GM06990 (cell line): Measurements from ENCODE around the gene UQCRC2.
"Not testable (repeated sequence)": the region's sequence is repeated elsewhere in the genome, so short reads cannot be mapped to it uniquely, and the experiment has no call there.

ENCODE experiments used
- DNase-seq: peaks from one replicate; pipeline ENCODE4 v3.0.0-alpha.2; 2011; ENCODE audit not compliant: insufficient read length; ENCODE audit errors: extremely low read depth
- H3K27me3 ChIP-seq: replicated peaks from 2 replicates; pipeline ENCODE4 v1.6.0; 2011; ENCODE audit warnings: low read length; ENCODE audit not compliant: control insufficient read depth, insufficient read depth
- H3K36me3 ChIP-seq: 2 replicates; pipeline ENCODE4 v1.5.1; 2011; ENCODE audit warnings: low read length; ENCODE audit not compliant: control insufficient read depth, insufficient read depth
- H3K4me3 ChIP-seq: replicated peaks from 2 replicates; pipeline ENCODE4 v1.5.1; 2011; ENCODE audit warnings: low read depth, mild to moderate bottlenecking, control low read depth, low read length
- CTCF ChIP-seq: IDR thresholded peaks from 2 replicates; pipeline ENCODE4 v1.5.1; 2011; ENCODE audit warnings: low read length, control low read depth, mild to moderate bottlenecking, inconsistent platforms; ENCODE audit not compliant: insufficient read depth, poor library complexity, severe bottlenecking

UQCRC2 gene

GRCh38 chr16:21952793-21953540 lies at the start of gene UQCRC2:
Gene UQCRC2, plus strand, starts transcription at chr16:21953361. Its CDS starts 63 bp downstream, at chr16:21953424.
- Histone ChIP-seq H3K4me3 (peak within 1 kb of the TSS; percentile 99), H3K27me3 (no peaks in the 10 kb centered on the region), H3K36me3 (peaks cover 5% of the 10 kb centered on the region)
- TF ChIP-seq CTCF, result no peak
- DNase-seq, result peak; percentile 87

- H3K36me3 ChIP-seq, DNase-seq, H3K4me3 ChIP-seq, H3K27me3 ChIP-seq: not testable (repeated sequence)
These were observed 20.5 kb upstream of the UQCRC2 start for GRCh38 chr16:21932650-21933049.

GRCh38 chr16:21933316-21933715 lies 19.8 kb upstream of the UQCRC2 start:
- H3K27me3 ChIP-seq, H3K4me3 ChIP-seq, H3K36me3 ChIP-seq, DNase-seq: not testable (repeated sequence)

GRCh38 chr16:21933790-21934189 lies 19.4 kb upstream of the UQCRC2 start:
- not testable (repeated sequence) for H3K4me3 ChIP-seq, H3K27me3 ChIP-seq, DNase-seq, H3K36me3 ChIP-seq

- H3K4me3 ChIP-seq, DNase-seq, H3K27me3 ChIP-seq, H3K36me3 ChIP-seq: not testable (repeated sequence)
These were observed 16.9 kb upstream of the UQCRC2 start for GRCh38 chr16:21936216-21936615.

GRCh38 chr16:21937336-21937829 lies 15.8 kb upstream of the UQCRC2 start:
- no peak for TF ChIP-seq CTCF
- Histone ChIP-seq H3K4me3 (no peak overlapping the region), H3K27me3 (no peaks in the 10 kb centered on the region), H3K36me3 (no peaks in the 10 kb centered on the region)
- DNase-seq, result no peak

- Histone ChIP-seq H3K27me3 (no peaks in the 10 kb centered on the region), H3K4me3 (no peak overlapping the region), H3K36me3 (no peaks in the 10 kb centered on the region)
- TF ChIP-seq CTCF, result no peak
- DNase-seq, result no peak
These were observed 12.6 kb upstream of the UQCRC2 start for GRCh38 chr16:21940570-21940969.

- Histone ChIP-seq H3K4me3 (no peak overlapping the region), H3K27me3 (no peaks in the 10 kb centered on the region), H3K36me3 (no peaks in the 10 kb centered on the region)
- no peak for TF ChIP-seq CTCF
- no peak for DNase-seq
These were observed 9.6 kb upstream of the UQCRC2 start for GRCh38 chr16:21943571-21943970.
